Astrocyte (in vitro differentiated cells and primary cell): Measurements from ENCODE around the gene STRBP. TPM values are rescaled to one million over a fixed set of nuclear protein-coding genes. Genes with fewer than 3 reads are reported as not detected.
A peak's percentile ranks its signal among the peaks of the same experiment; 100 is the strongest.

Source experiments
- DNase-seq: peaks from one replicate; pipeline ENCODE4 v3.0.0-alpha.2; 2010; ENCODE audit warnings: low read depth
- FAIRE-seq: peaks from 2 replicates; lab custom pipeline; 2011; peaks lifted over from hg19 to GRCh38; lab: Jason Lieb, UNC
- H2AFZ ChIP-seq: 2 replicates; pipeline ENCODE4 v1.6.0; 2012; ENCODE audit warnings: low read depth, low read length, inconsistent platforms
- H3K27ac ChIP-seq: 2 replicates; pipeline ENCODE4 v1.5.1; 2011; ENCODE audit warnings: low read depth, low read length, inconsistent platforms
- H3K27me3 ChIP-seq: 2 replicates; pipeline ENCODE4 v1.6.0; 2011; ENCODE audit warnings: low read length, inconsistent platforms; ENCODE audit not compliant: insufficient read depth
- H3K36me3 ChIP-seq: 2 replicates; pipeline ENCODE4 v1.5.1; 2011; ENCODE audit warnings: low read length, inconsistent platforms; ENCODE audit not compliant: insufficient read depth
- H3K4me1 ChIP-seq: 2 replicates; pipeline ENCODE4 v1.5.1; 2011; ENCODE audit warnings: low read length, inconsistent platforms; ENCODE audit not compliant: insufficient read depth
- H3K4me2 ChIP-seq: 2 replicates; pipeline ENCODE4 v1.6.0; 2012; ENCODE audit warnings: low read length, inconsistent platforms
- H3K4me3 ChIP-seq: 2 replicates; pipeline ENCODE4 v1.5.1; 2011; ENCODE audit warnings: low read depth, mild to moderate bottlenecking, low read length, inconsistent platforms; ENCODE audit not compliant: insufficient read depth
- H3K79me2 ChIP-seq: 2 replicates; pipeline ENCODE4 v1.6.0; 2012; ENCODE audit warnings: mild to moderate bottlenecking, low read length, inconsistent platforms; ENCODE audit not compliant: insufficient read depth
- H3K9ac ChIP-seq: 2 replicates; pipeline ENCODE4 v1.6.0; 2012; ENCODE audit warnings: mild to moderate bottlenecking, low read length, inconsistent platforms
- H3K9me3 ChIP-seq: 2 replicates; pipeline ENCODE4 v1.5.1; 2012; ENCODE audit warnings: low read depth, mild to moderate bottlenecking, low read length, inconsistent platforms; ENCODE audit not compliant: insufficient read depth
- H4K20me1 ChIP-seq: 2 replicates; pipeline ENCODE4 v1.6.0; 2012; ENCODE audit warnings: low read length, inconsistent platforms; ENCODE audit not compliant: insufficient read depth
- H3K27ac Mint-ChIP-seq: one replicate; pipeline ENCODE4 v1.8.0; 2021; ENCODE audit warnings: mild to moderate bottlenecking, mixed read lengths; ENCODE audit not compliant: unreplicated experiment
- H3K27me3 Mint-ChIP-seq: one replicate; pipeline ENCODE4 v1.8.0; 2021; ENCODE audit warnings: low read depth, mixed read lengths; ENCODE audit not compliant: unreplicated experiment
- H3K36me3 Mint-ChIP-seq: one replicate; pipeline ENCODE4 v1.8.0; 2021; ENCODE audit warnings: low read depth, mixed read lengths; ENCODE audit not compliant: unreplicated experiment
- H3K4me1 Mint-ChIP-seq: one replicate; pipeline ENCODE4 v1.8.0; 2021; ENCODE audit warnings: low read depth, mixed read lengths; ENCODE audit not compliant: unreplicated experiment
- H3K4me3 Mint-ChIP-seq: one replicate; pipeline ENCODE4 v1.8.0; 2021; ENCODE audit warnings: mild to moderate bottlenecking, moderate library complexity, mixed read lengths; ENCODE audit not compliant: unreplicated experiment
- H3K9me3 Mint-ChIP-seq: one replicate; pipeline ENCODE4 v1.8.0; 2021; ENCODE audit warnings: mild to moderate bottlenecking, mixed read lengths; ENCODE audit not compliant: unreplicated experiment
- CTCF ChIP-seq: IDR thresholded peaks from 2 replicates; pipeline ENCODE4 v1.5.1; 2011; ENCODE audit warnings: low read depth, mild to moderate bottlenecking, inconsistent platforms, low read length, moderate library complexity; ENCODE audit not compliant: insufficient read depth
- EZH2 ChIP-seq: IDR thresholded peaks from 2 replicates; pipeline ENCODE4 v1.6.1; 2012; ENCODE audit warnings: mild to moderate bottlenecking, low read length, inconsistent platforms; ENCODE audit not compliant: insufficient read depth
- total RNA-seq: library from RNA; stranded (reverse); gene quantifications from 2 replicates; pipeline ENCODE4 v1.2.1, GENCODE V29; 2021

Gene STRBP
- total RNA-seq, 1 donor from 2014 or later: 13.1 TPM

GRCh38 chr9:123248630-123249029, 19.8 kb downstream of the STRBP start:
- no peak for DNase-seq
- H4K20me1 ChIP-seq: no peaks in the 10 kb centered on the region

GRCh38 chr9:123246534-123246933, 21.9 kb downstream of the STRBP start:
- DNase-seq (peak; percentile 23), FAIRE-seq (no peak)
- Mint-ChIP-seq H3K9me3 (no peaks in the 10 kb centered on the region), H3K36me3 (peaks cover 2% of the 10 kb centered on the region), H3K4me3 (no peak overlapping the region), H3K27ac (no peak overlapping the region), H3K27me3 (no peaks in the 10 kb centered on the region), H3K4me1 (peaks cover 6% of the 10 kb centered on the region)
- H3K4me3 ChIP-seq: no peak overlapping the region
- no peaks in the 10 kb centered on the region for H3K79me2 ChIP-seq
- H3K4me1 ChIP-seq: no peaks in the 10 kb centered on the region
- peaks cover 2% of the 10 kb centered on the region for H3K27me3 ChIP-seq
- H2AFZ ChIP-seq: no peak overlapping the region
- no peaks in the 10 kb centered on the region for H3K9me3 ChIP-seq
- H3K9ac ChIP-seq: no peak overlapping the region
- no peak overlapping the region for H3K27ac ChIP-seq
- TF ChIP-seq CTCF (no peak), EZH2 (no peak)
- H3K4me2 ChIP-seq: no peak overlapping the region
- no peaks in the 10 kb centered on the region for H3K36me3 ChIP-seq
- H4K20me1 ChIP-seq: no peaks in the 10 kb centered on the region

More at GRCh38 chr9:123248630-123249029, 19.8 kb downstream of the STRBP start:
- Histone ChIP-seq H2AFZ (no peak overlapping the region), H3K9me3 (no peaks in the 10 kb centered on the region), H3K4me3 (no peak overlapping the region), H3K36me3 (no peaks in the 10 kb centered on the region), H3K4me1 (no peaks in the 10 kb centered on the region), H3K79me2 (no peaks in the 10 kb centered on the region), H3K9ac (no peak overlapping the region), H3K27me3 (no peaks in the 10 kb centered on the region), H3K27ac (no peak overlapping the region), H3K4me2 (no peak overlapping the region)
- Mint-ChIP-seq H3K36me3 (peaks cover 2% of the 10 kb centered on the region), H3K27ac (no peak overlapping the region), H3K4me3 (no peak overlapping the region), H3K4me1 (peaks cover 6% of the 10 kb centered on the region), H3K9me3 (peaks cover 4% of the 10 kb centered on the region), H3K27me3 (no peaks in the 10 kb centered on the region)
- TF ChIP-seq EZH2: no peak
- no peak for FAIRE-seq

GRCh38 chr9:123239726-123240125, 28.7 kb downstream of the STRBP start:
- H3K27me3 Mint-ChIP-seq: no peaks in the 10 kb centered on the region
- H3K4me3 Mint-ChIP-seq: no peak overlapping the region
- H3K27ac ChIP-seq: no peak overlapping the region
- H3K27me3 ChIP-seq: peaks cover 4% of the 10 kb centered on the region
- H3K9me3 ChIP-seq: no peaks in the 10 kb centered on the region
- no peaks in the 10 kb centered on the region for H4K20me1 ChIP-seq
- H3K36me3 Mint-ChIP-seq: no peaks in the 10 kb centered on the region
- DNase-seq: no peak
- H3K4me2 ChIP-seq: no peak overlapping the region
- no peaks in the 10 kb centered on the region for H3K4me1 ChIP-seq
- no peaks in the 10 kb centered on the region for H3K4me1 Mint-ChIP-seq
- no peak overlapping the region for H3K9ac ChIP-seq
- no peak overlapping the region for H2AFZ ChIP-seq
- TF ChIP-seq CTCF: no peak
- no peak for TF ChIP-seq EZH2
- no peaks in the 10 kb centered on the region for H3K79me2 ChIP-seq
- no peaks in the 10 kb centered on the region for H3K9me3 Mint-ChIP-seq
- no peaks in the 10 kb centered on the region for H3K36me3 ChIP-seq
- FAIRE-seq: no peak
- H3K27ac Mint-ChIP-seq: no peak overlapping the region
- no peak overlapping the region for H3K4me3 ChIP-seq
